ENCODE measurements around the gene MMP11.
A peak's percentile ranks its signal among the peaks of the same experiment; 100 is the strongest.

Gene MMP11

GRCh38 chr22:23767303-23767672 is 5.4 kb upstream of the MMP11 start:
- TF ChIP-seq CTCF (IDR thresholded peaks at IDR 0.05; ENCODE audit: control insufficient read depth, insufficient read depth, low read depth, low read length, missing control alignments): no peak
- peak overlapping the region; percentile 62 for H3K4me3 ChIP-seq (ENCODE audit: control insufficient read depth, low read depth, low read length)
- no peak for DNase-seq (ENCODE audit: low read depth)

- no peak for DNase-seq (ENCODE audit: low read depth)
- peak within 1 kb of the TSS; percentile 62 for H3K4me3 ChIP-seq (ENCODE audit: control insufficient read depth, low read depth, low read length)
- TF ChIP-seq CTCF (IDR thresholded peaks at IDR 0.05; ENCODE audit: control insufficient read depth, insufficient read depth, low read depth, low read length, missing control alignments): peak; percentile 85
Measured at GRCh38 chr22:23767673-23768548, 4.7 kb upstream of the MMP11 start, which contains the start of gene CHCHD10. TSS of gene CHCHD10 (minus strand) at chr22:23767972. CDS start at chr22:23767874, 98 bp downstream.

GRCh38 chr22:23769321-23769965 is 3.2 kb upstream of the MMP11 start:
- H3K4me3 ChIP-seq (ENCODE audit: control insufficient read depth, low read depth, low read length): no peak overlapping the region
- TF ChIP-seq CTCF (IDR thresholded peaks at IDR 0.05; ENCODE audit: control insufficient read depth, insufficient read depth, low read depth, low read length, missing control alignments): no peak
- DNase-seq (ENCODE audit: low read depth): no peak

GRCh38 chr22:23772315-23772648 is 367 bp upstream of the MMP11 start:
- DNase-seq (ENCODE audit: low read depth): no peak
- peak overlapping the region; percentile 34 for H3K4me3 ChIP-seq (ENCODE audit: control insufficient read depth, low read depth, low read length)
- no peak for TF ChIP-seq CTCF (IDR thresholded peaks at IDR 0.05; ENCODE audit: control insufficient read depth, insufficient read depth, low read depth, low read length, missing control alignments)

- peak overlapping the region; percentile 36 for H3K4me3 ChIP-seq (ENCODE audit: control insufficient read depth, low read depth, low read length)
- no peak for TF ChIP-seq CTCF (IDR thresholded peaks at IDR 0.05; ENCODE audit: control insufficient read depth, insufficient read depth, low read depth, low read length, missing control alignments)
- DNase-seq (ENCODE audit: low read depth): no peak
Measured at GRCh38 chr22:23773483-23774113, 949 bp downstream of the MMP11 start.

- no peak overlapping the region for H3K4me3 ChIP-seq (ENCODE audit: control insufficient read depth, low read depth, low read length)
- TF ChIP-seq CTCF (IDR thresholded peaks at IDR 0.05; ENCODE audit: control insufficient read depth, insufficient read depth, low read depth, low read length, missing control alignments): no peak
- DNase-seq (ENCODE audit: low read depth): no peak
Measured at GRCh38 chr22:23774114-23774921, 1.7 kb downstream of the MMP11 start.

Data from AG09309 (cell line).